C4-2B (cell line): ENCODE results near the gene FTCD.

Experiments used
- CTCF ChIP-seq: fragments of 450-650 bp; conservative IDR thresholded peaks from 2 replicates; pipeline ENCODE4 v1.5.1; 2017; ENCODE audit warnings: mild to moderate bottlenecking
- ZFX ChIP-seq: fragments of 450-650 bp; IDR thresholded peaks from 2 replicates; pipeline ENCODE4 v1.6.1; 2017

GRCh38 chr21:46100020-46100419, 55.4 kb downstream of the FTCD start:
- TF ChIP-seq CTCF, result no peak
- TF ChIP-seq ZFX, result no peak
